Fibroblast of lung (primary cell): ENCODE results near the gene BMPR1A.

Source experiments
- CTCF ChIP-seq, 2 donors: IDR thresholded peaks in 1 of 2; conservative IDR thresholded peaks in 1 of 2; 1 replicate in 1 of 2; 2 replicates in 1 of 2; pipeline ENCODE4 v1.5.1; 2011 to 2012; ENCODE audit warnings: low read length in 2 of 2, control low read depth in 1 of 2, inconsistent platforms in 1 of 2, low read depth in 1 of 2, mild to moderate bottlenecking in 1 of 2
- EZH2 ChIP-seq: IDR thresholded peaks from 2 replicates; pipeline ENCODE4 v1.5.1; 2012; ENCODE audit warnings: low read length, control low read depth, mild to moderate bottlenecking; ENCODE audit errors: missing control alignments

GRCh38 chr10:86862786-86863483, 106.5 kb downstream of the BMPR1A start:
- no peak for TF ChIP-seq CTCF (conservative IDR thresholded peaks at IDR 0.05 in 1 of 2, IDR thresholded peaks at IDR 0.05 in 1 of 2; ENCODE audit: low read depth in 1 of 2, low read length in 2 of 2)
- no peak for TF ChIP-seq EZH2
